ENCODE data around the gene ENOX1. TPM values are rescaled to one million over a fixed set of nuclear protein-coding genes. Genes with fewer than 3 reads are reported as not detected.

ENOX1 gene
- total RNA-seq, 2 experiments from 2014 or later = 0.09 TPM

DNA sequence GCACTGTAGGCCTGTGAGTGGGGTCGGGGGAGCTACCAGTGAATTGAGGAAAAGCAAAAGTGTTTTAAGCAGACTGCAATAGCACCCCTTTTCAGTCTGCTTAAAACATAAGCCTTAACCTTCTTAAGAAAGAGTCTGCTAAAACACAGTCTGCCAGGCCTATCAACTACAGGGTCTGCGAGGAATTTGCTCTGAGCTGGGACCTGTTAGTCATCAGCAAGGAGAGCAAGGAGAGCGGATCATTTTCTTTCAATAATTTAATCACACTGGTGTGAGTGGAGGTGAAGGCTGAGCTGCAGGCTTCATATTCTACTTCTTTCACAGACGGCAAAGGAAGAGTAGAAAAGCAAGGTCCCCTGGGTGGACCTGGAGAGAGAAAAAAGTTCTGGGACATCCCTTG lies 342.7 kb downstream of the ENOX1 start:
- no peak overlapping the region for H3K4me3 Mint-ChIP-seq
- ATAC-seq (no peak), DNase-seq (no peak)
- ChIA-PET POLR2A (interaction anchor here (0.7 kb wide), 1 partner anchor 10 kb away, joined by 3 read pairs; no protein-coding TSS in a partner anchor), CTCF (interaction anchor here (0.6 kb wide), 1 partner anchor 612 kb away, joined by 3 read pairs; no protein-coding TSS in a partner anchor)
- TF ChIP-seq, protein P1, sequence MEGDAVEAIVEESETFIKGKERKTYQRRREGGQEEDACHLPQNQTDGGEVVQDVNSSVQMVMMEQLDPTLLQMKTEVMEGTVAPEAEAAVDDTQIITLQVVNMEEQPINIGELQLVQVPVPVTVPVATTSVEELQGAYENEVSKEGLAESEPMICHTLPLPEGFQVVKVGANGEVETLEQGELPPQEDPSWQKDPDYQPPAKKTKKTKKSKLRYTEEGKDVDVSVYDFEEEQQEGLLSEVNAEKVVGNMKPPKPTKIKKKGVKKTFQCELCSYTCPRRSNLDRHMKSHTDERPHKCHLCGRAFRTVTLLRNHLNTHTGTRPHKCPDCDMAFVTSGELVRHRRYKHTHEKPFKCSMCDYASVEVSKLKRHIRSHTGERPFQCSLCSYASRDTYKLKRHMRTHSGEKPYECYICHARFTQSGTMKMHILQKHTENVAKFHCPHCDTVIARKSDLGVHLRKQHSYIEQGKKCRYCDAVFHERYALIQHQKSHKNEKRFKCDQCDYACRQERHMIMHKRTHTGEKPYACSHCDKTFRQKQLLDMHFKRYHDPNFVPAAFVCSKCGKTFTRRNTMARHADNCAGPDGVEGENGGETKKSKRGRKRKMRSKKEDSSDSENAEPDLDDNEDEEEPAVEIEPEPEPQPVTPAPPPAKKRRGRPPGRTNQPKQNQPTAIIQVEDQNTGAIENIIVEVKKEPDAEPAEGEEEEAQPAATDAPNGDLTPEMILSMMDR (IDR thresholded peaks at IDR 0.05) = no peak
- H3K27ac Mint-ChIP-seq = no peak overlapping the region
- H3K27me3 Mint-ChIP-seq = peaks cover 8% of the 10 kb centered on the region
- no peaks in the 10 kb centered on the region for H3K36me3 Mint-ChIP-seq (ENCODE audit: low read depth)
- no peaks in the 10 kb centered on the region for H3K9me3 Mint-ChIP-seq
- intact Hi-C loops (cut with micrococcal nuclease) = no loop called here
- H3K4me1 Mint-ChIP-seq (ENCODE audit: low read depth) = no peaks in the 10 kb centered on the region

DNA sequence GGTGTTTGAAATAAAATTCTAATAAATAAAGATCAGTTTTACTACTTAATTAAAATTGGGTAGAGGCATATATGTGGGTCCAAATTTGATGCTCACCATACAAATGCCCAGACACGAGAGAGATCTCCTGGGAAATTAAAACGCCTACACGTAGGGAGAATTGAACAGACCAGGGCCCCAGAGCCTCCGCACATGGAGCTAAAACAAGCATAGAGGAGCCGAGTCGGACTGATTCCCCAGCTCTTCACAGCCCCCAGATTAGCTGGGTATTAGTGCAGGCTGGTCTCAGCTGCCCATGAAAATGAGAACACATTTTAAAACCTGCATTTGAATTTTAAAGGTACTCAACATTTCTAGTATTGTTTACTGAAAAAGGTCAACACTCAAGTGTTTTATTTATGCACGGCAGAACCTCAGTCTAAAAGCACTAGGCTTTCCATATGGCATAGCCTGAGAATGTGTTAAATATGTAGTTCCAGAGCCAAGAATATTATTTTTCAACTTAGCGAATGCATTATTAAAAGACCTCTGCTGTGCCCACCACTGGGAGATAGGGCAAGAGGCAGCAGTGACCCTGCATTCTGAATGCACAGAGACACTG lies 344.8 kb downstream of the ENOX1 start:
- intact Hi-C loops (cut with micrococcal nuclease) = no loop called here
- Mint-ChIP-seq H3K4me1 (ENCODE audit: low read depth) (no peaks in the 10 kb centered on the region), H3K4me3 (no peak overlapping the region), H3K9me3 (no peaks in the 10 kb centered on the region), H3K36me3 (ENCODE audit: low read depth) (no peaks in the 10 kb centered on the region), H3K27me3 (peaks cover 9% of the 10 kb centered on the region), H3K27ac (no peak overlapping the region)
- ATAC-seq (no peak), DNase-seq (no peak)
- POLR2A ChIA-PET = no interaction called here
- CTCF ChIA-PET = no interaction called here
- TF ChIP-seq, protein P1 (IDR thresholded peaks at IDR 0.05) = no peak

DNA sequence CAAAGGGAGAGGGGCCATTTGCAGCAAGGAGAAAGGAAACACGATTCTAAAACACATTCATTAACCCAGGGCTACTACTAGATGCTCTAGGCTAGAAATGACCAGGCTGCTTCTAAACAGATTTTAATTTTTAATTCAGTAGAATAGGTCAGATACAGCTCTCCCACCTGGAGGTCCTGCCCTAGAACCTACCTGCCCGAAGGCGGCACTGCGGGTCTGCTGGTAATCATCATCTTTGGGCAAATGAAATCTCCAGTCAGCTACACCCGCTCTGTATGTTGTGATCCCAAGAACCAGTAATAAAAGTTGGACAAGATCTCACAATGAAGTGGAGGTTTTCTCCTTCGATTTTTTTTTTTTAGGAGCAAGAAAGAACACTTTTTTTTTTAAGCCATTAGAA lies 345.3 kb downstream of the ENOX1 start:
- Mint-ChIP-seq H3K9me3 (no peaks in the 10 kb centered on the region), H3K27ac (no peak overlapping the region), H3K36me3 (ENCODE audit: low read depth) (no peaks in the 10 kb centered on the region), H3K4me3 (no peak overlapping the region), H3K4me1 (ENCODE audit: low read depth) (no peaks in the 10 kb centered on the region), H3K27me3 (peaks cover 6% of the 10 kb centered on the region)
- intact Hi-C loops (cut with micrococcal nuclease) = no loop called here
- CTCF ChIA-PET = interaction anchor here (0.7 kb wide), 1 partner anchor 30 kb away, joined by 3 read pairs; no protein-coding TSS in a partner anchor
- ATAC-seq = no peak
- POLR2A ChIA-PET = no interaction called here
- TF ChIP-seq, protein P1 (IDR thresholded peaks at IDR 0.05) = no peak
- no peak for DNase-seq

DNA sequence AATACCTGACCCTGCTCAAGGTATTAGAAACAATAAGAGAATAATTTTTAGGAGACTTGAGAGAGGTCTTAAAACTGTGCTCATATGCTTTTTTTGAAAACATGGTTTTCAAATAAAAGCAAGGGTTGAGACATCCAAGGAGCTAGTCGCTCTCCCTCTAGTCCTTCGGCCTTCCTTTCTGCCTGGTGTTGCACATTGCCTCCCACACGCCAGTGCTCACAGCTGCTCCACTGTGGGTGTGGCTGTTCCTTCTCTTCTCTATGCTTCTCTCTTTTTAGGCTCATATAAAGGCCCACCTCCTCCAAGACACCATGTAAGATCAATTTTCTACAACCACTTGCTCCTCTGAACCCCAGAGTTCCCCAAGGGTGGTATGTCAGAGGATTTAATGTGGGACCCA lies 352.6 kb downstream of the ENOX1 start:
- ATAC-seq = no peak
- H3K4me1 Mint-ChIP-seq (ENCODE audit: low read depth) = no peaks in the 10 kb centered on the region
- CTCF ChIA-PET = no interaction called here

DNA sequence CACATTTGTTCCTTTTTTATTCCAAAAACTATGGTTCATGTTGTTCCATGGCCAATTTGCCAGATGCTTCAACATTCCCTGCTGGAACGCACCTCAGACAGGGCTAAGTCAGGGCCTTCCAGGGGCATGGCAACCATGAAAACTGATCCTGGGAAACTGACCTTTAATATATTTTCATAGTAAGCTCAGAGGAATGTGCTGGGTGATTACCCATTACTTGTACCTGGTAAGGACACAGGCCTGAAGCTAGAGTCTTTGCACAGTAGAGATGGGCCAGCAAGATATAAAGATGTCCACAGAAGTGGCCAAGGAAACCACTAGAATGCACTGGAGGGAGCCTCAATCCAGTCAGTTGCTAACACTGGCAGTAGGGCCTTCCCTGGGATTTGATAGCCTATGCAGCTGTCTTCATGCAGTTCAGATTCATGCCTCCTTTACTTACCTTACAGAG lies 353.1 kb downstream of the ENOX1 start:
- Mint-ChIP-seq H3K36me3 (ENCODE audit: low read depth) (no peaks in the 10 kb centered on the region), H3K4me3 (no peak overlapping the region), H3K9me3 (no peaks in the 10 kb centered on the region), H3K27me3 (peaks cover 11% of the 10 kb centered on the region), H3K4me1 (ENCODE audit: low read depth) (no peaks in the 10 kb centered on the region), H3K27ac (no peak overlapping the region)
- DNase-seq = no peak
- CTCF ChIA-PET = no interaction called here
- intact Hi-C loops (cut with micrococcal nuclease) = no loop called here
- TF ChIP-seq, protein P1 (IDR thresholded peaks at IDR 0.05) = no peak
- POLR2A ChIA-PET = no interaction called here
- ATAC-seq = no peak

More for the DNA sequence above, 352.6 kb downstream of the ENOX1 start:
- TF ChIP-seq, protein P1 (IDR thresholded peaks at IDR 0.05) = no peak
- DNase-seq = no peak
- Mint-ChIP-seq H3K4me3 (no peak overlapping the region), H3K9me3 (no peaks in the 10 kb centered on the region), H3K36me3 (ENCODE audit: low read depth) (no peaks in the 10 kb centered on the region), H3K27me3 (peaks cover 12% of the 10 kb centered on the region), H3K27ac (no peak overlapping the region)
- intact Hi-C loops (cut with micrococcal nuclease) = no loop called here
- POLR2A ChIA-PET = no interaction called here
